HFFc6 (cell line): ENCODE data around the gene ADAM33. TPM values are rescaled to one million over a fixed set of nuclear protein-coding genes. Genes with fewer than 3 reads are reported as not detected.

Experiments used
- DNase-seq: peaks from one replicate; pipeline ENCODE4 v3.0.0-alpha.2; 2018
- H3K27ac Mint-ChIP-seq: 2 replicates; pipeline ENCODE4 v1.8.0; 2020; ENCODE audit warnings: mild to moderate bottlenecking, mixed read lengths
- H3K27me3 Mint-ChIP-seq: 2 replicates; pipeline ENCODE4 v1.8.0; 2021; ENCODE audit warnings: mild to moderate bottlenecking, moderate library complexity, mixed read lengths; ENCODE audit not compliant: insufficient read depth
- H3K36me3 Mint-ChIP-seq: 2 replicates; pipeline ENCODE4 v1.8.0; 2021; ENCODE audit warnings: low read depth, mixed read lengths
- H3K4me1 Mint-ChIP-seq: 2 replicates; pipeline ENCODE4 v1.8.0; 2020; ENCODE audit warnings: low read depth, mixed read lengths
- H3K4me3 Mint-ChIP-seq: 2 replicates; pipeline ENCODE4 v1.8.0; 2020; ENCODE audit warnings: mild to moderate bottlenecking, moderate library complexity, mixed read lengths
- H3K9me3 Mint-ChIP-seq: 2 replicates; pipeline ENCODE4 v1.8.0; 2020; ENCODE audit warnings: mild to moderate bottlenecking, mixed read lengths
- CTCF ChIP-seq: fragments of 200-600 bp; sonication (generic); IDR thresholded peaks from 2 replicates; pipeline ENCODE4 v1.5.0; 2021; ENCODE audit warnings: antibody characterized with exemption, mild to moderate bottlenecking
- total RNA-seq, 6 experiments: library from RNA; stranded (reverse); fragmentation: NEBNext Ultra II Directional; extraction: Animal tissue kit (Norgen Biotek cat#: 25700); gene quantifications; 2 replicates in 1 of 6; 3 replicates in 5 of 6; pipeline ENCODE4 v1.2.3, GENCODE V29; 2021

The ADAM33 gene
- total RNA-seq, 6 experiments from 2014 or later, result 81.5 to 96.1 (median 87.6) TPM

GRCh38 chr20:3696745-3697587, 15.2 kb upstream of the ADAM33 start:
- no peak for TF ChIP-seq CTCF
- Mint-ChIP-seq H3K4me1 (no peaks in the 10 kb centered on the region), H3K27me3 (peaks cover 12% of the 10 kb centered on the region), H3K4me3 (no peak overlapping the region), H3K36me3 (no peaks in the 10 kb centered on the region), H3K27ac (no peak overlapping the region), H3K9me3 (no peaks in the 10 kb centered on the region)
- no peak for DNase-seq

- Mint-ChIP-seq H3K27me3 (peaks cover 12% of the 10 kb centered on the region), H3K4me1 (no peaks in the 10 kb centered on the region), H3K36me3 (no peaks in the 10 kb centered on the region), H3K27ac (no peak overlapping the region), H3K9me3 (no peaks in the 10 kb centered on the region), H3K4me3 (no peak overlapping the region)
- DNase-seq, result peak; percentile 28
- TF ChIP-seq CTCF, result peak; percentile 78
Observed at GRCh38 chr20:3696200-3696599, 14.4 kb upstream of the ADAM33 start.

- no peak for TF ChIP-seq CTCF
- no peak for DNase-seq
- no peaks in the 10 kb centered on the region for H3K36me3 Mint-ChIP-seq
- H3K27me3 Mint-ChIP-seq, result peaks cover 12% of the 10 kb centered on the region
- no peaks in the 10 kb centered on the region for H3K9me3 Mint-ChIP-seq
- no peak overlapping the region for H3K4me3 Mint-ChIP-seq
- H3K4me1 Mint-ChIP-seq, result no peaks in the 10 kb centered on the region
- no peak overlapping the region for H3K27ac Mint-ChIP-seq
Observed at GRCh38 chr20:3694864-3695263, 13.1 kb upstream of the ADAM33 start.

- Mint-ChIP-seq H3K27ac (no peak overlapping the region), H3K27me3 (peaks cover 5% of the 10 kb centered on the region), H3K36me3 (no peaks in the 10 kb centered on the region), H3K4me1 (no peaks in the 10 kb centered on the region), H3K4me3 (no peak overlapping the region), H3K9me3 (no peaks in the 10 kb centered on the region)
- TF ChIP-seq CTCF, result no peak
- no peak for DNase-seq
Observed at GRCh38 chr20:3693376-3693775, 11.6 kb upstream of the ADAM33 start.

- Mint-ChIP-seq H3K9me3 (no peaks in the 10 kb centered on the region), H3K4me1 (peaks cover 4% of the 10 kb centered on the region), H3K36me3 (no peaks in the 10 kb centered on the region), H3K4me3 (no peak overlapping the region), H3K27ac (no peak overlapping the region), H3K27me3 (peaks cover 3% of the 10 kb centered on the region)
- no peak for DNase-seq
- TF ChIP-seq CTCF, result no peak
Observed at GRCh38 chr20:3692706-3693294, 11.0 kb upstream of the ADAM33 start.
